GM19351 (cell line): ENCODE measurements around the gene NUDT7.
A peak's percentile ranks its signal among the peaks of the same experiment; 100 is the strongest.

Source experiments
- ATAC-seq: cut with Tn5 transposase; IDR thresholded peaks from one replicate; pipeline ENCODE4 v1.9.1; 2021; ENCODE audit warnings: mild to moderate bottlenecking, moderate library complexity; ENCODE audit not compliant: unreplicated experiment

The NUDT7 gene

GRCh38 chr16:77722309-77723107 lies at the start of gene NUDT7:
Gene NUDT7 (plus strand): TSS chr16:77722514. CDS start chr16:77722583, 69 bp downstream.
- ATAC-seq: peak; percentile 75

DNA sequence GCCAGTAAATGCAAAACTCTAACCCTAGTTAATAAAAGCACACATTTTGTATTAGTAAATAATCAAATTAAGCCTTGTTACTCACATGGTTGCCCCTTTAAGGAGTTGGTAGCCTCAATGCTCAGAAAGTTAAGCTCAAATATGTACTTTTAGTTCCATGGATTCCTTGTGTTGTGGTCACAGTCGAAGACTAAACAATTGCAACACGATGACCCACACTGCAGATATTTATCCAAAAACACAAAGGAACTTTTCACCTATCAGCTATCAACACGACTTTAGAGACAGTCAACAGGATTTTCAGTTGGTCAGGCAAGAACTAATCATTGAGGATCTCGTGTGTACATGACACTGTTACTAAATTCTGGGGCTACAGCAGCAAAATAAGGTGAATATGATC lies 47.4 kb upstream of the NUDT7 start:
- ATAC-seq: no peak

DNA sequence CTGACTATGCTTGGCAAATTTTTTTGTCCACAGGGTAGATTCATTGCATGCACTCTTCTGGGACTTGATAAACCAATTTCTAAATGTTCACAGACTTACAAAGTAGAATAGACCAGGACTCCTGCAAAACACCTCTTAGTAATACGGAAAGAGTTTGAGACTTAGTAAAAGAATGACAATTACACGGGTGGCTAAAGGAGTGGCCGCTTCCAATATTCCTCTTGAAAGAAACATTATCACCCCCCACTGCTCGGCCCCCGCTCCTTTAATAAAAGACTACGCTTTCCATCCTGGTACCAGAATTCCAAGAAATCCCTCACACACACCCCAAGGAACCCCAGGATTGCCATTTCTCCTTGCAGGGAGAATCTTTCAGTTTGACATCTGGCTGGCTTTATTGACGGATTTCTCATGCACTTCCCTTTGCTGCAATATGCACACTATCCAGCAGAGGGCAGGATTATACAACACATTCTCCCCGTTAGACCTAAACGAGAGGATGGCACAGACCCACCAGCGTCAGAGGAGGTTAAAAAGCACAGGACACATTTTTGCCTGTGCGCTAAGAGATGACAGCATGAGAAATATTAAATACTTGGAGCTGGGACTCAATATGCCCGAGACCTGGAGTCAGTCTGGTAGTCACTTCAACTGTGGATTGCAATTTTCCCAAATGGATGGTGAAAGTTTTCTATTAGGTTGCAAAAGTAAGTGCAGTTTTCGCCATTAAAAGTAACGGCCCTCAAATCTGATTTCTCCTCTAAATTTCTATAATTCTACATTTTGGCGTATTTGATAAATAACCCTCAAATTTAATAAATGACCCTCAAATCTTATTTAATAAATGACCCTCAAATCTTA lies 46.6 kb upstream of the NUDT7 start:
- ATAC-seq: peak; percentile 78

DNA sequence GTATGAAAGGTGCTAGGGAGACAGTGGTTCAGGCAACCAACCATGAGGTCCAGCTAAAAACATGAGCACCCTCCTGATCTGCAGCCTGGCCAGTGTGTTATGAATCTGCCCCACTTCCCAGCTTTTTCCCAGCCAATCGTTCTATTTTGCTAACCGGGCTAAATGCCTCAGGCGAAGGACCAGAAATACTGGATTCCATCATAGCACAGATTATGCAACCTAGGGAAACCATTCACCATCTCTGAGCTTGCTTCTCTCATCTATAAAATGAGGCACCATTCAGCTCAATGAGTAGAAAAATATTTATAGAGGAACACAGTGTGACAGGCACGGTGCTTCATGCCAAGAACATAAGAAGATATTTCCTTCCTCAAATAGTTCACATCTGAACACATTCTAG lies 45.2 kb upstream of the NUDT7 start:
- ATAC-seq: no peak

GRCh38 chr16:77679391-77679790 lies 42.9 kb upstream of the NUDT7 start:
- ATAC-seq: no peak

- ATAC-seq: peak; percentile 66
Observed at GRCh38 chr16:77679901-77680300, 42.4 kb upstream of the NUDT7 start.

DNA sequence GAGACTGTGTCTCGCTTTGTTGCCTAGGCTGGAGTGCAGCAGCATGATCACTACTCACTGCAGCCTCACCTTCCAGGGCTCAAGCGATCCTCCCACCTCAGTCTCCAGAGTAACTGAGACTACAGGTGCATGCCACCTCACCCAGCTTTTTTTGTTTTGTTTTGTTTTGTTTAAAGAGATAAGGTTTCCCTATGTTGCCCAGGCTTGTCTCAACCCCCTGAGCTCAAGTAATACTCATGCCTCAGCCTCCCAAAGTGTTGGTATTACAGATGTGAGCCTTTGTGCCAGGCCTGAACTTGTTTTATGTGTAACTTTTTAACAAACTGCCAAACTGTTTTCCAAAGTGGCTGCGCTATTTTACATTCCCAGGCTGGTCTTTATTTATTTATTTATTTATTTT lies 41.8 kb upstream of the NUDT7 start:
- no peak for ATAC-seq

DNA sequence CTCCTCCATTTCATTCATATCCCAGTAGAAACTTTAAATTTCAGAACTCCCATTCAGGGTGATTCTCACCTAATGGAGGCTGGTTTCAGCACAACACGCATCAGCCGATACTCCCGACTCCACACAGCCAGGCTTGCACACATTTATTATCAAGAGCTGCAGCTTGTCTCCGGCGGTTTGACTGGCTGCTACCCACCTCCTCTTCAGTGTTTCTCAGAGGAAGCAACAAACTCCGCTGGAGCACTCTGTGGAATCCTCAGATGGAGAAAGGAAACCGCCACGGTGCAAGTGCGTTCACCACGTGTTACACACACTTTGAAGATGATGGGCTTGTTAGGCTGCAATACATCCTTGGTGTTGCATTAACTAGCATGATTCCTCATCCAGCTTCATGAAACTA lies 39.7 kb upstream of the NUDT7 start:
- no peak for ATAC-seq

DNA sequence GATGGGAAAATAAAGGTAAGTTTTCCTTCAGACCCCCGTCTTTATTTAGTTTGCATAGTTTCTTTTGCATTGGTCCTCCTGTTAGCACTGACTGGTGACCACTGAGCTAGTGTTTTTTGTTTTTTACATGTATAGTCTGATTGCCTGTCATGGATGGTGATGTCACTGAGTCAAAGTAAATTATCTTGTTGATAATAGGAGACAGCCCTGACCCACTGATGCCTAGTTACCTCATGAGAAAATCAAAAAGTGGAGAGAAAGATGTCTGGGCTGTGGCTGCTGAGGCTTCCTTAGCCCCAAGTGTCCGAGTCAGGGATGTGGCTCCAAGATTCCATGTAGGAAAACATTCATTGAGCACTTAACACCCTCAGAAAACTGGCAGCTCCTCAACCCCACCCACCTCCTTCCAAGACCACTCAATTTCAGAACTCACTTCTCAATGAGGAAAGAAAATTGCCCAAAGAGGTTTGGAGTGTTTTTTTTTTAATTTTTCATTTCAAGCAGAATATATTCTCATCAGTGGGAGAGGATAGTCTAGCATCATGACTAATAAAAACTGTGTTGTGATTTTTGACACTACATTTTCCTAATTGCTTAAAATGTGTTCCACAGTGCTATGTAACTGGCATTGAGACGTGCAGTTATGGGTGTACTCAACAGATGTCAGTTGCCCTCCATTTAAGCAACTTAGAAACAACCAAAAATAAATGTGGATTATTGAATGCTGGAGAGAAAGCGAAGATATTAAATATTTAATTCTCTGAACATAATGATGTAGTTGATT lies 38.7 kb upstream of the NUDT7 start:
- no peak for ATAC-seq

DNA sequence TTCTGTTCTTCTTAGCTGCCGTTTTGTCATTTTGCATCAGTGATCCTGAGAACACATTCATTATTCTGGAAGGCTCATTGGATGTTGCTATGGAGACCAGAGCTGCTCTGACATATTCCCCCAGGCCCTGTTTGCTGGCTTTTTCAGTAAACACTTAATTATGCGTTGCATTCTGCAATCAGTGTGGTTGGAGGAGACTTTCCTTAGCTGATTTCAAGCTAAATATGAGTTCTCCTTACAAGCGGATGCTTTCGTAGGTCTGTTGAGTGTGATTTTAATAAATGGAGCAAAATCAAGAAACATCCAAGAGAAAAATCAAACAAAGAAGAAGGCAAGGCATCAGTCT lies 38.2 kb upstream of the NUDT7 start:
- ATAC-seq: no peak

DNA sequence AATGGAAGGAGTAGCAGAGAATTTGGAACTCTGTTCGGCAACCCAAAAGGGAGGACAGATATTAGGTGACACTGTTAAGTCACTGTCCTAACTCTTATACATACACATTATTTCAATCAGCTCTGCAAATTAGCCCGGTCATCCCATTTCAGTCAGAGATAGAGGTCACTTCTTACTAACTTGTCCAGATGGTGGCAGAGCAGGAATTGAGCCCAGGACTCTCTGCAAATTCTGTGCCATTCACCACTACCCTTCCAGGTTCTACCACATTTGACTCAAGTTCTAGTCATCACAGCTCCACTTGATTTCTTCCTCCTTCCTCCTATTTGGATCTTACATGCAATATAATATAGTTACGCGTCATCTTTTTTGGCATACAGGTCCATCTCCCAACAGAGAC lies 35.9 kb upstream of the NUDT7 start:
- no peak for ATAC-seq

GRCh38 chr16:77689971-77690370 lies 32.3 kb upstream of the NUDT7 start:
- ATAC-seq: no peak

GRCh38 chr16:77690416-77690815 lies 31.9 kb upstream of the NUDT7 start:
- no peak for ATAC-seq

DNA sequence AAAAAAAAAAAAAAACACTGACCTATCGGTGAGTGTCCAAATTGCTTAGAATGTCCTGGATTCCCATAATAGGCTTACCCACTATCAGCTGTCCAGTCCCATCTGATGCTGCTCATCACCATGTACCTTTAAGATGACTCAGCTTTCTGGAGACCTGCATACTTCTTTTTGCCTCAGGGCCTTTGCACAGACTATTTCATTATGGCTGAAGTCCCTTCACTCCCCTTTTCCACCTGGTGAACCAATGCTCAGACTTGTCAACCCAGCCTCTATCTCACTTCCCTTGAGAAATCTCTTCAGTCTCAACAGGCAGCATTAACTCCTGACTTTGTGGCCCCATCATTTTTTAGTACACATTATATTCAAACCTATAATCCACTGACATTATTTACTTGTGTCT lies 29.7 kb upstream of the NUDT7 start:
- ATAC-seq: no peak

GRCh38 chr16:77696149-77696548 lies 26.2 kb upstream of the NUDT7 start:
- no peak for ATAC-seq

- no peak for ATAC-seq
Observed at GRCh38 chr16:77700846-77701245, 21.5 kb upstream of the NUDT7 start.

- no peak for ATAC-seq
Observed at GRCh38 chr16:77705351-77705750, 17.0 kb upstream of the NUDT7 start.

DNA sequence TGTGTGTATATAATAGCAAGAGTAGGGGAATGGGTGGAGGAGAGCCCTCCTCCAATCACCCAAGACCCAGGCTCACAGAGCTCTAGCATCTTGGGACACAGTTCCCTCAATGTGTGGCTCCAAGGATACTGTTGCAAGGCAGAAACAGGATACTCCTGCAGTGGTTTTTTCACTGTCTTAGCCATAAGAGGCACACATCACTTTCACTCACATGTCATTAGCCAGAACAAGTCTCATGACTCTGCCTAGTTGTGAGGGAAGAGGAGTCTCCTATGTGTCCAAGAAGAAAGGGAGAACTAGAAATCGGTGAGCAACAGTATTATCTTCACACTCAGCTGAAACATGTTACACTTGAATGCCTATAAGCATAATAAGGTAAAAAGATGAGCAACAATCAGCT lies 11.1 kb upstream of the NUDT7 start:
- ATAC-seq: no peak

- no peak for ATAC-seq
Observed at GRCh38 chr16:77711775-77712174, 10.5 kb upstream of the NUDT7 start.

DNA sequence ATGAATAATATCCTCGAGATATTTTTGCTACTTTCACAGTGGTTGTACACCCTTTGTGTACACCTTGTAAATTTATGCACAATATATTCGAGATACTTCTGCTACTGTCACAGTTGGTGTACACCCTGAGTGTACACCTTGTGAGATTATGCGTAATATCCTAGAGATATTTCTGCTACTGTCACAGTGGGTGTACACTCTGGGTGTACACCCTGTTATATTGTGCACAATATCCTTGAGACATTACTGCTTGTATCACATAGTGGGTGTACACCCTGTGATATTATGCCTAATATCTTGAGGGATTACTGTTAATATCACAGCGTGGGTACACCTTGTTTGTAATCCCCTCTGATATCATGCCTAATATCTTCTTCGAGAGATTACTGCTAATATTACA lies 7.2 kb upstream of the NUDT7 start:
- ATAC-seq: no peak

DNA sequence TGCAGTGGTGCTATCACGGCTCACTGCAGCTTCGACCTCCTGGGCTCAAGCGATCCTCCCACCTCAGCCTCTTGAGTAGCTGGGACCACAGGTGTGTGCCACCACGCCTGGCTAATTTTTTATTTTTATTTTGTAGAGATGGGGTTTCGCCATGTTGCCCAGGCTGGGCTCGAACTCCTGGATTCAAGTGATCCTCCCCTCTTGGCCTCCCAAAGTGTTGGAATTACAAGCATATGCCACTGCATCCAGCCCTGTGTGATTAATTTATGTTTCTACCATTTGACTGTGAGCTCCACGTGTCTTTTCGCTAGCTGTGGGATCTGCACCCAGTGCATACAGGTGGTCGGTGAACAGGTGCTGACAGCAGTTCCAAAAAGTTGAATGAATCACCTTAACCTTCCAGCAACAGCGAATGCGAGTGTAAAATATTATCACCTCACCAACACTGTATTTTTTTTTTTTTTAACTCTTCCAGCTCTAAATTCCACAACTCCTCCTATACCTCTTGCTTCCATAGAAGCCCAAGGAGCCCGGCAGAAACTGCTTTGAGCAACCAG lies 484 bp upstream of the NUDT7 start:
- peak; percentile 29 for ATAC-seq
